Activated CD4-positive, alpha-beta T cell treated with anti-CD3 and anti-CD28 coated beads, Interleukin-2, amount 10 ng/mL, durations not matched to agents 24 days and 14 days (primary cell): ENCODE measurements around the gene PCYOX1L. TPM values are rescaled to one million over a fixed set of nuclear protein-coding genes. Genes with fewer than 3 reads are reported as not detected.

Source experiments
- DNase-seq: peaks from one replicate; pipeline ENCODE4 v3.0.0; 2022
- H3K27ac Mint-ChIP-seq: one replicate; pipeline ENCODE4 v1.8.0; 2022; ENCODE audit warnings: mild to moderate bottlenecking, mixed read lengths
- H3K27me3 Mint-ChIP-seq: one replicate; pipeline ENCODE4 v1.8.0; 2022; ENCODE audit warnings: mixed read lengths
- H3K36me3 Mint-ChIP-seq: one replicate; pipeline ENCODE4 v1.8.0; 2022; ENCODE audit warnings: low read depth, mild to moderate bottlenecking, mixed read lengths
- H3K4me1 Mint-ChIP-seq: one replicate; pipeline ENCODE4 v1.8.0; 2021; ENCODE audit warnings: mixed read lengths
- H3K4me3 Mint-ChIP-seq: one replicate; pipeline ENCODE4 v1.8.0; 2022; ENCODE audit warnings: mild to moderate bottlenecking, moderate library complexity, mixed read lengths
- H3K9me3 Mint-ChIP-seq: one replicate; pipeline ENCODE4 v1.8.0; 2021; ENCODE audit warnings: mixed read lengths
- intact Hi-C: fragments of 100-400 bp; cut with micrococcal nuclease; formaldehyde crosslinking; loops from one replicate; pipeline ENCODE4 v1.15.1; 2023
- total RNA-seq: library from RNA; stranded (reverse); gene quantifications from 2 replicates; pipeline ENCODE4 v1.2.3, GENCODE V29; 2022

PCYOX1L gene
- total RNA-seq, 1 donor from 2014 or later = 21.2 TPM

- intact Hi-C loops = no loop called here
- Mint-ChIP-seq H3K4me1 (no peaks in the 10 kb centered on the region), H3K9me3 (no peaks in the 10 kb centered on the region), H3K27ac (no peak within 1 kb of the TSS), H3K27me3 (no peaks in the 10 kb centered on the region), H3K4me3 (no peak within 1 kb of the TSS), H3K36me3 (no peaks in the 10 kb centered on the region)
- DNase-seq = no peak
These were observed 21.4 kb downstream of the PCYOX1L start, which contains the start of gene IL17B for GRCh38 chr5:149379177-149379761. TSS of gene IL17B (minus strand) at chr5:149379292. CDS start at chr5:149379225, 67 bp downstream.

GRCh38 chr5:149379818-149380374, 22.1 kb downstream of the PCYOX1L start:
- Mint-ChIP-seq H3K4me3 (no peak overlapping the region), H3K27me3 (no peaks in the 10 kb centered on the region), H3K36me3 (no peaks in the 10 kb centered on the region), H3K4me1 (no peaks in the 10 kb centered on the region), H3K9me3 (no peaks in the 10 kb centered on the region), H3K27ac (no peak overlapping the region)
- no peak for DNase-seq
- intact Hi-C loops = no loop called here

GRCh38 chr5:149380466-149381121, 22.7 kb downstream of the PCYOX1L start:
- intact Hi-C loops = no loop called here
- no peaks in the 10 kb centered on the region for H3K27me3 Mint-ChIP-seq
- H3K9me3 Mint-ChIP-seq = no peaks in the 10 kb centered on the region
- no peaks in the 10 kb centered on the region for H3K36me3 Mint-ChIP-seq
- no peak overlapping the region for H3K4me3 Mint-ChIP-seq
- no peaks in the 10 kb centered on the region for H3K4me1 Mint-ChIP-seq
- DNase-seq = no peak
- H3K27ac Mint-ChIP-seq = no peak overlapping the region

GRCh38 chr5:149381261-149381985, 23.6 kb downstream of the PCYOX1L start:
- intact Hi-C loops = no loop called here
- Mint-ChIP-seq H3K4me1 (no peaks in the 10 kb centered on the region), H3K27ac (no peak overlapping the region), H3K4me3 (no peak overlapping the region), H3K27me3 (no peaks in the 10 kb centered on the region), H3K9me3 (no peaks in the 10 kb centered on the region), H3K36me3 (no peaks in the 10 kb centered on the region)
- no peak for DNase-seq

GRCh38 chr5:149381986-149382338, 24.1 kb downstream of the PCYOX1L start:
- intact Hi-C loops = loop anchor here (1.0 kb wide), 2 partner anchors 52 to 182 kb away; no protein-coding TSS in a partner anchor
- H3K4me1 Mint-ChIP-seq = no peaks in the 10 kb centered on the region
- H3K36me3 Mint-ChIP-seq = no peaks in the 10 kb centered on the region
- no peak overlapping the region for H3K4me3 Mint-ChIP-seq
- no peaks in the 10 kb centered on the region for H3K27me3 Mint-ChIP-seq
- no peak overlapping the region for H3K27ac Mint-ChIP-seq
- DNase-seq = peak; percentile 92
- H3K9me3 Mint-ChIP-seq = no peaks in the 10 kb centered on the region

- Mint-ChIP-seq H3K9me3 (no peaks in the 10 kb centered on the region), H3K4me3 (no peak overlapping the region), H3K27ac (no peak overlapping the region), H3K27me3 (no peaks in the 10 kb centered on the region), H3K4me1 (no peaks in the 10 kb centered on the region), H3K36me3 (no peaks in the 10 kb centered on the region)
- no peak for DNase-seq
- intact Hi-C loops = loop anchor here (1.0 kb wide), 2 partner anchors 52 to 182 kb away; no protein-coding TSS in a partner anchor
These were observed 24.8 kb downstream of the PCYOX1L start for GRCh38 chr5:149382517-149383220.

- Mint-ChIP-seq H3K4me1 (no peaks in the 10 kb centered on the region), H3K9me3 (no peaks in the 10 kb centered on the region), H3K36me3 (no peaks in the 10 kb centered on the region), H3K27me3 (peaks cover 3% of the 10 kb centered on the region), H3K4me3 (no peak overlapping the region), H3K27ac (no peak overlapping the region)
- intact Hi-C loops = no loop called here
- DNase-seq = no peak
These were observed 25.6 kb downstream of the PCYOX1L start for GRCh38 chr5:149383399-149383798.

GRCh38 chr5:149386166-149386565, 28.3 kb downstream of the PCYOX1L start:
- Mint-ChIP-seq H3K4me1 (no peaks in the 10 kb centered on the region), H3K36me3 (no peaks in the 10 kb centered on the region), H3K27me3 (peaks cover 8% of the 10 kb centered on the region), H3K27ac (no peak overlapping the region), H3K4me3 (no peak overlapping the region), H3K9me3 (no peaks in the 10 kb centered on the region)
- intact Hi-C loops = no loop called here
- no peak for DNase-seq

GRCh38 chr5:149387081-149387631, 29.3 kb downstream of the PCYOX1L start:
- peaks cover 8% of the 10 kb centered on the region for H3K27me3 Mint-ChIP-seq
- H3K4me3 Mint-ChIP-seq = no peak overlapping the region
- H3K9me3 Mint-ChIP-seq = no peaks in the 10 kb centered on the region
- intact Hi-C loops = no loop called here
- no peaks in the 10 kb centered on the region for H3K4me1 Mint-ChIP-seq
- DNase-seq = no peak
- no peaks in the 10 kb centered on the region for H3K36me3 Mint-ChIP-seq
- H3K27ac Mint-ChIP-seq = no peak overlapping the region

- Mint-ChIP-seq H3K27ac (no peak overlapping the region), H3K9me3 (no peaks in the 10 kb centered on the region), H3K4me3 (no peak overlapping the region), H3K36me3 (no peaks in the 10 kb centered on the region), H3K27me3 (peaks cover 8% of the 10 kb centered on the region), H3K4me1 (no peaks in the 10 kb centered on the region)
- no peak for DNase-seq
- intact Hi-C loops = no loop called here
These were observed 30.1 kb downstream of the PCYOX1L start for GRCh38 chr5:149387982-149388381.

- Mint-ChIP-seq H3K27ac (no peak overlapping the region), H3K9me3 (no peaks in the 10 kb centered on the region), H3K4me1 (no peaks in the 10 kb centered on the region), H3K36me3 (no peaks in the 10 kb centered on the region), H3K4me3 (no peak overlapping the region), H3K27me3 (peaks cover 8% of the 10 kb centered on the region)
- intact Hi-C loops = no loop called here
- no peak for DNase-seq
These were observed 30.8 kb downstream of the PCYOX1L start for GRCh38 chr5:149388498-149389190.

GRCh38 chr5:149389552-149390495, 32.0 kb downstream of the PCYOX1L start:
- Mint-ChIP-seq H3K36me3 (no peaks in the 10 kb centered on the region), H3K4me3 (no peak overlapping the region), H3K27me3 (peaks cover 9% of the 10 kb centered on the region), H3K9me3 (no peaks in the 10 kb centered on the region), H3K27ac (no peak overlapping the region), H3K4me1 (no peaks in the 10 kb centered on the region)
- no peak for DNase-seq
- intact Hi-C loops = no loop called here
